Stimulated activated CD4-positive, alpha-beta T cell treated with anti-CD3 and anti-CD28 coated beads, Interleukin-12 subunit alpha, Interleukin-12 subunit beta, amount 100 ng/mL, for 24 hours (primary cell): ENCODE results near the gene TFAP2E.
A peak's percentile ranks its signal among the peaks of the same experiment; 100 is the strongest.

ENCODE experiments used
- DNase-seq, 2 experiments: peaks; one replicate each; pipeline ENCODE4 v3.0.0-alpha.2; 2020; ENCODE audit warnings: low read depth in 2 of 2

Gene TFAP2E

DNA sequence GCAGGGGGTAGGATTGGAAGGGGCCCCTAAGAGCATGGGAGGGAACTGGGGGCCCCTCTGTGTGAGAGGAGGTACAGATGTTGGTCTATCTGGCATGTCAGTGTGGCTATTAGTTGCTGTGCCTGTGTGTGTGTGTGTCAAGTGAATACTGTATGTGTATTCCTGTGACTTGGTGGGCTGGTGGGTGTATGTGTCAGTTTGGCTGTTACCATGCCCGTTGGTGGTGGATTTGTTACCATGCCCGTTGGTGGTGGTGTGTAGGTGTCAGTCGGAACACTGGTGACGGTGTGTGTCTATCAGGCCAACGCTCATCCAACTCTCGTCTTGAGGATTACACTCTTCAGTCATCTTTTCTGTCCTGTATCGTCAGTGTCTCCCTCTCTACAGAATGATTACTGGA is 22.6 kb downstream of the TFAP2E start:
- DNase-seq = no peak

GRCh38 chr1:35597870-35598269 is 24.8 kb downstream of the TFAP2E start:
- no peak for DNase-seq

- no peak for DNase-seq
Observed at GRCh38 chr1:35598895-35599294, 25.8 kb downstream of the TFAP2E start.

GRCh38 chr1:35599411-35599810 is 26.3 kb downstream of the TFAP2E start:
- no peak for DNase-seq

GRCh38 chr1:35600593-35600992 is 27.5 kb downstream of the TFAP2E start:
- no peak for DNase-seq

GRCh38 chr1:35603468-35603867 is 30.4 kb downstream of the TFAP2E start:
- no peak for DNase-seq

GRCh38 chr1:35603941-35604340 is 30.8 kb downstream of the TFAP2E start:
- DNase-seq = no peak

DNA sequence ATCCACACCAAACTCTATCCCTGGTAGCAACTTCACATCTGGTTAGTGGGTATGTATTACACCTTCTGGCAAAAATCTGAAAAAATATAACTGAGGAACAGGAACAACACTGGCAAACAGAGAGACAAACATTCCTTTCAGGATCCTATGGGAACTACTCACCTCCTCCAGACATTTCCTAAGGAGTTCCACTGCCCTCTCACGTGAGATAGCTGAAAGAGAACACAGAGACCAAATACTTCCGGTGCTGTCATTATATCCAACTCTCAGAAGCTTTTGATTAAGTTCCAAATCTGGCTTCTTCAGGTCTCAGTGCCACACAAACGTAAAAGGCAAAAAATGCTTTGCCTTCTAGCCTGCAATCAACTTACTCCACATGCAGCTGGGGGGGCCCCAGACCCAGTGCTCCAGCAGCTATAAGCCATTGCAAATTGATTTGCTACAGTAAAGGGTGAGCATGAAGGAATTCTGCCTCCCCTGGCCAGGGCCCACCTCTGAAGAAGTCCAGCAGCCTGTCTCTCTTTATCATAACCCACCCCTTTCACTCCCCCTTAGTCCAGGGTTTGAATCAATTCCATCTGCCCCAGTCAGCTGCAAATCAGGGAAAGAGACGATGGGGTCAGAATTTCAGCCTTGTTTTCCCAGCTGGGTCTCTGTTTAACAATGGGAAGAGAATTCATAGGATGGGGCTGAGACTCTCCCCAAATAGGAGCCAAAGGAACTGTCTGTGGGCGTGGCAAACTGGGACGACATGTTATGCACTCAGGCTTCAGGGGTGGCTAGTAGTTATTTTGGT is 32.2 kb downstream of the TFAP2E start:
- no peak for DNase-seq

- no peak for DNase-seq
Observed at GRCh38 chr1:35605867-35606182, 32.7 kb downstream of the TFAP2E start.

GRCh38 chr1:35611655-35612054 is 38.5 kb downstream of the TFAP2E start:
- DNase-seq = no peak

DNA sequence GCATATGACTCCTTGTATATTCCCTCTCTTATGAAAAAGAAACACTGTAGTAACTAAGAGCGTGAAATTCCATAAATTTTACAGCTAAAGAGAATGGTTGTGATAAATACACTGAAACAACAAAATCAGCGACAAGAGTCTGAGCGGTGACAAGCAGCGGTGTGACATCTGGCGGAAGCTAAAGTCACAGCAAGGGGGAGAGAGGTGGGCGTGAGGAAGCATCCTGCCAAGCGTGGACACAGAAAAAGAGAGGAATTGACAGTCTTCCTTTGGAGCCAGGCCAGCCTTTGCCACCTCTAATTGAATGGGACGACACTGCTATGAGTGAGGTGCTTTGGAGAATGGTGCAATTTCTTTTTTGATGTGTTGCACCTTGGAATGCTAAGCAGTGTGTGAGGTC is 42.3 kb downstream of the TFAP2E start:
- DNase-seq = no peak

GRCh38 chr1:35619237-35620121 is 46.4 kb downstream of the TFAP2E start:
- DNase-seq = no peak

DNA sequence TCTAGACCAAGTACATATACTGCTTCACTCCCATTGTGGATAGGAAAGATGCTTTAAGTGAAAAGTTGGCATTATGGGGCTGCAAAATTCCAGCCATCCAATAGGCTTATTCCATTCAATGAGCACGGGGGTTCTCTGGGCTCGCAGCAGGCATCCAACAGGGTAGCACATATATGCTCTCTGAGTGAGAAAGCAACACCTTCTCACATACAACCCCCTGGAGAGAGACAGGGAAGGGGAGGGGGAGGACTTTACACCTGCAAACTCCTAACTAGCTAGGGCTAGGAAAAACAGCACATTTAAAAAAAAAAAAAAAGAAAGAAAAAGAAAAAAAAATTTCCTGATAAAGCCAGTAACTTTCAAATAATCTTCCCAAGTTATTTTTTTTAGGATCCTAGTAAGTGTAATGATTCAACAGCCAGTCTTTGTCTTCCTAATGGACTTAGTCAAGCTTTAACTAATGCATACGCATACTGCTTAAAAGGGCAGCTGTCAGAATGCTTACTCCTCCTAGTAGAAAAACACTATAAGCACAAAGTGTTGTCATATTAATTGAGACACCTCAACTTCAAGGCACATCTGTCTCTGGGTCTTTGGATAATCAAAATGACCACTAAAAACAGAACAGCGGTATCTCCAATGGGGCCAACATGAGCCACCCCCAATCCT is 49.5 kb downstream of the TFAP2E start:
- DNase-seq = no peak

GRCh38 chr1:35623832-35624231 is 50.7 kb downstream of the TFAP2E start:
- DNase-seq = no peak

GRCh38 chr1:35629051-35629450 is 55.9 kb downstream of the TFAP2E start:
- DNase-seq = no peak

DNA sequence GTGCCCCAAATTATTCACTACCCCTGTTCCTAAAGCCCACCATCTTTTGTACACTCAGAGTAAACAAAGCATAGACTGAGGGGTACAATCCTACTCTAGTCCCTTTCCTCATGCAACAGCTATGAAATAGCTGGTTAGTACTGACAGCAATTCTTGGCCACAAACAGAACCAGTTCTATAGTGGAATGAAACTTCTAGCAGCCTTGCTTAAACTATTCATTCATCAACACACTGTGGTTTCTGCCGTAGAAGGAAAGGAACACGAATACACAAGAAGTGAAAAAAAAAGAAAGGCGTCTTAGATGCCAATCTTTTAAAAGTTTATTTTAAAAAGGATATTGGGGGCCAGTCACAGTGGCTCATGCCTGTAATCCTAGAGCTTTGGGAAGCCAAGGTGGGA is 58.3 kb downstream of the TFAP2E start:
- DNase-seq = no peak

DNA sequence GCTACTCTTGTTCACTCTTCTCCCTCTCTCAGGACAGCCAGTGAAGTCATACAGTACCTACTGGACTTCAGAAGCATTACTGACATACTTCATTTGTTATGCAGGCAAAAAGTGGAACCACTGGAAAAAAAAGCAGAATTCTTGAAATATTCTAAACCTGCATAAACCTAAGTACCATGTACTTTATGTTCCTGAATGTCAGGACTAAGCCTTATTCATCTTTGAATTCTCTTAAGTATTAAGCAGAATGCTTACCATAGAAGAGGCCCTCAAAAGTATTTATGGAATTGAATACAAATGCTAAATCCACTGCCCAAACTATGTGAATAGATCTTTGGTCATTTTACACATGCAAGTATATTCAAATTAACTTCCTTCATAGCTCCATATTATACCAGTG is 60.4 kb downstream of the TFAP2E start:
- no peak for DNase-seq

GRCh38 chr1:35637401-35637809 is 64.3 kb downstream of the TFAP2E start:
- no peak for DNase-seq

GRCh38 chr1:35640380-35641232 is 67.5 kb downstream of the TFAP2E start:
- DNase-seq = no peak

DNA sequence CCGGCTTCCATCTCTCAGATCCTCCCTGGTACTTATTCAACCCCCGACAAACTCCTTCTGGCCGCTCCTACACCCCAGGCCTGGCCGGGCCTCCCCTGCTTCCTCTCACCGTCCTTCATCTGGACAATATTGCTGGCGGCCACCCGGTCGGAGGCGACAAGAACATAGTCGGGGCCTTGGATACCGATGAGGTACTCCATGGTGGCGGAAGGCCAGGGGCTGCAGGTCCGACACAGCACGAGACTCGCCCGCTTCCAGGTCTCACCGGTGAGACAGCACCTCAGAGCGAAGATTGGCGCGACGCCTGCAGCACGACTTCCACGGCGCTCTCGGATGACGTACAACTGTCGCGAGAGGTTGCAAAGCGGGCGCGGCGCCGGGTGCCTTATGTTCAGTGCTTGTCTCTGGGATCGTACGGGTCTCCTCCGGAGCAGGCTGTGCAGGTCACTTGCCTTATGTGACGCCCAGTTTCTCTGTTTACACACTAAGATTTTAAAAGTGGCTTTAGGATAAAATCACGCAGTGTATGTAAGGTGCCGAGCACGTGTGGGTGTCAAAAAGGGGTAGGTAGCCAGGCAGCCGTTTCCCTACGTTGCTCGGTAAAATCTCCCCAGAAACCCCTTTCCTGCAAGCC is 68.2 kb downstream of the TFAP2E start, which contains the start of gene PSMB2:
PSMB2 (minus strand) TSS at position 294 of the 634 bp plus-strand sequence; CDS start at position 200, 94 bp downstream.
- peak; percentile 96 to 97 for DNase-seq

- no peak for DNase-seq
Observed at GRCh38 chr1:35642471-35642955, 69.4 kb downstream of the TFAP2E start.
